SU-DHL-6 (cell line): ENCODE measurements around the gene RBFOX2.

Experiments used
- H2AFZ ChIP-seq: fragments of 200-600 bp; sonication (generic); 2 replicates; pipeline ENCODE4 v1.6.1; 2014; ENCODE audit warnings: low read depth, mild to moderate bottlenecking, moderate library complexity, mixed read lengths, antibody characterized with exemption, low read length; ENCODE audit not compliant: severe bottlenecking
- H3F3A ChIP-seq: fragments of 200-600 bp; shearing (Covaris generic); 2 replicates; pipeline ENCODE4 v1.6.0; 2016; ENCODE audit warnings: antibody characterized with exemption, mild to moderate bottlenecking; ENCODE audit not compliant: insufficient read depth
- H3K27ac ChIP-seq: fragments of 200-600 bp; sonication (generic); 2 replicates; pipeline ENCODE4 v1.5.1; 2016; ENCODE audit warnings: low read depth, mild to moderate bottlenecking, low read length, moderate library complexity, mixed read lengths
- H3K27me3 ChIP-seq: fragments of 200-600 bp; sonication (generic), shearing (Covaris generic); 2 replicates; pipeline ENCODE4 v1.6.0; 2014; ENCODE audit warnings: mild to moderate bottlenecking, low read length
- H3K36me3 ChIP-seq: fragments of 200-600 bp; sonication (generic); 2 replicates; pipeline ENCODE4 v1.6.1; 2014; ENCODE audit warnings: mild to moderate bottlenecking, low read length, mixed read lengths
- H3K4me2 ChIP-seq: fragments of 300-600, 200-600 bp; shearing (Covaris generic), sonication (generic); 2 replicates; pipeline ENCODE4 v1.6.0; 2014; ENCODE audit warnings: low read length, low read depth, mild to moderate bottlenecking; ENCODE audit not compliant: poor library complexity, severe bottlenecking
- H3K4me3 ChIP-seq: fragments of 200-600 bp; sonication (generic); 2 replicates; pipeline ENCODE4 v1.5.1; 2014; ENCODE audit warnings: antibody characterized with exemption, low read length, mild to moderate bottlenecking, mixed read lengths; ENCODE audit not compliant: insufficient read depth, poor library complexity, severe bottlenecking
- H3K79me2 ChIP-seq: fragments of 200-600 bp; sonication (generic); 2 replicates; pipeline ENCODE4 v1.6.1; 2014; ENCODE audit warnings: mild to moderate bottlenecking, low read length, moderate library complexity; ENCODE audit not compliant: insufficient read depth
- H3K9ac ChIP-seq: fragments of 200-600 bp; sonication (generic); 2 replicates; pipeline ENCODE4 v1.7.0; 2014; ENCODE audit warnings: mild to moderate bottlenecking, low read length
- H3K9me2 ChIP-seq: fragments of 200-600 bp; sonication (generic); replicated peaks from 2 replicates; pipeline ENCODE4 v1.6.1; 2014; ENCODE audit warnings: low read length; ENCODE audit not compliant: insufficient read depth
- H3K9me3 ChIP-seq: fragments of 200-600 bp; sonication (generic); 2 replicates; pipeline ENCODE4 v1.6.1; 2014; ENCODE audit warnings: low read length, mixed read lengths; ENCODE audit not compliant: insufficient read depth
- H4K20me1 ChIP-seq: fragments of 200-600 bp; sonication (generic); 2 replicates; pipeline ENCODE4 v1.6.1; 2014; ENCODE audit warnings: low read depth, mild to moderate bottlenecking, antibody characterized with exemption, low read length, moderate library complexity, mixed read lengths
- CTCF ChIP-seq: fragments of 200-600 bp; sonication (generic); IDR thresholded peaks from one replicate; pipeline ENCODE4 v1.5.1; 2017; ENCODE audit warnings: antibody characterized with exemption, mild to moderate bottlenecking, low read length, moderate library complexity; ENCODE audit not compliant: insufficient read depth, poor library complexity, severe bottlenecking
- EZH2phosphoT487 ChIP-seq: fragments of 200-600 bp; sonication (generic), shearing (Covaris generic); conservative IDR thresholded peaks from 2 replicates; pipeline ENCODE4 v1.6.1; 2018; ENCODE audit warnings: mild to moderate bottlenecking, antibody characterized with exemption, low read length, moderate library complexity, mixed read lengths

Gene RBFOX2

GRCh38 chr22:35743326-35743860 lies 285.2 kb downstream of the RBFOX2 start:
- Histone ChIP-seq H3K4me2 (peak overlapping the region; percentile 96), H3K9me2 (no peaks in the 10 kb centered on the region), H3K4me3 (no peak overlapping the region)

GRCh38 chr22:35742342-35743100 lies 286.1 kb downstream of the RBFOX2 start:
- Histone ChIP-seq H3F3A (peaks cover 61% of the 10 kb centered on the region), H3K36me3 (peaks cover 5% of the 10 kb centered on the region), H3K27me3 (no peaks in the 10 kb centered on the region), H3K79me2 (peaks cover 19% of the 10 kb centered on the region), H3K27ac (peak overlapping the region; percentile 28), H3K4me2 (no peak overlapping the region), H3K4me3 (no peak overlapping the region), H4K20me1 (no peaks in the 10 kb centered on the region), H3K9me3 (no peaks in the 10 kb centered on the region), H3K9ac (no peak overlapping the region), H3K9me2 (no peaks in the 10 kb centered on the region), H2AFZ (no peak overlapping the region)
- TF ChIP-seq EZH2phosphoT487: no peak
- TF ChIP-seq CTCF: no peak

More at GRCh38 chr22:35743326-35743860, 285.2 kb downstream of the RBFOX2 start:
- Histone ChIP-seq H3F3A (peaks cover 70% of the 10 kb centered on the region), H3K9ac (no peak overlapping the region; the same call in 1 of the 2 replicates), H3K27me3 (no peaks in the 10 kb centered on the region), H3K9me3 (no peaks in the 10 kb centered on the region), H3K79me2 (peaks cover 19% of the 10 kb centered on the region), H3K36me3 (peaks cover 5% of the 10 kb centered on the region), H4K20me1 (no peaks in the 10 kb centered on the region), H3K27ac (peak overlapping the region; percentile 99), H2AFZ (no peak overlapping the region)
- TF ChIP-seq EZH2phosphoT487: no peak
- no peak for TF ChIP-seq CTCF

DNA sequence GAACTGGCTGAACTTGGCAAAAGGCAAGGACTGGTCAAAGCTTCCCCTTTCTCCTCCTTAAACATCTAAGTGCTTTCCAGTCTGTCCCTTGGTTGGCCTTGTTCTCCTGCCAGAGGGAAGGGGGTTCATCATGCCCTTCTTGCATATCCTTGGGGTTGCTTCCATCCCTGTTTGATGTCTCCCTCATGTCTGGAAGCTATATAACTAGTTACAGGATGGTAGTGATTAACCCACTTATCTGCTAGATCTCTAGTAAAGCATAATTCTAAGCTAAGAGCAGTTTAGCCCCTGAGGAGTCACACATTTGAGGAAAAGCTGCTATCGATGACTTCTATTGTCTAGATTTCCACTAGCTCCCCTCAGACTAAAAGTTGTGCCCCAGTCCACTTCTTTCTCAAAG lies 288.0 kb downstream of the RBFOX2 start:
- H2AFZ ChIP-seq: no peak overlapping the region
- H3K4me2 ChIP-seq: no peak overlapping the region
- H3F3A ChIP-seq: peaks cover 51% of the 10 kb centered on the region
- no peak overlapping the region for H3K9ac ChIP-seq
- H3K9me2 ChIP-seq: no peaks in the 10 kb centered on the region
- peak overlapping the region; percentile 34; the same call in 1 of the 2 replicates for H3K27ac ChIP-seq
- H3K4me3 ChIP-seq: no peak overlapping the region
- no peaks in the 10 kb centered on the region for H3K27me3 ChIP-seq
- H3K9me3 ChIP-seq: no peaks in the 10 kb centered on the region
- no peaks in the 10 kb centered on the region for H4K20me1 ChIP-seq
- H3K36me3 ChIP-seq: peaks cover 5% of the 10 kb centered on the region
- H3K79me2 ChIP-seq: peaks cover 12% of the 10 kb centered on the region
- TF ChIP-seq EZH2phosphoT487 (no peak), CTCF (no peak)
